SK-N-SH treated with all-trans-retinoic acid at 6 μM for 48 hours (cell line): ENCODE measurements around the gene PTTG1IP.

Experiments used
- CSDC2 ChIP-seq: fragments of 250-450 bp; sonication (Bioruptor Pico); IDR thresholded peaks from 2 replicates; pipeline ENCODE4 v1.5.0; 2020; ENCODE audit warnings: mild to moderate bottlenecking, moderate library complexity
- ESRRG ChIP-seq: fragments of 250-450 bp; sonication (Bioruptor Pico); IDR thresholded peaks from 2 replicates; pipeline ENCODE4 v1.6.1; 2021; ENCODE audit warnings: mild to moderate bottlenecking
- PATZ1 ChIP-seq: fragments of 250-450 bp; sonication (Bioruptor Pico); IDR thresholded peaks from 2 replicates; pipeline ENCODE4 v1.8.0; 2020; ENCODE audit warnings: mild to moderate bottlenecking, moderate library complexity, borderline replicate concordance
- ZC3H10 ChIP-seq: fragments of 250-450 bp; sonication (Bioruptor Pico); IDR thresholded peaks from 2 replicates; pipeline ENCODE4 v1.5.1; 2021; ENCODE audit warnings: mild to moderate bottlenecking, moderate library complexity
- ZFP30 ChIP-seq: fragments of 450-650 bp; formaldehyde crosslinking; IDR thresholded peaks from 2 replicates; pipeline ENCODE4 v1.5.0; 2022; ENCODE audit warnings: mild to moderate bottlenecking, moderate library complexity
- TF ChIP-seq, protein P1 (sequence below): fragments of 250-450 bp; sonication (Bioruptor Pico); IDR thresholded peaks from 2 replicates; pipeline ENCODE4 v1.8.0; 2021; ENCODE audit warnings: low read depth, mild to moderate bottlenecking, moderate library complexity, borderline replicate concordance

GRCh38 chr21:44889625-44890337 is 16.3 kb upstream of the PTTG1IP start:
- TF ChIP-seq PATZ1 (no peak), ZC3H10 (CRISPR knock-in tag) (no peak), ESRRG (CRISPR knock-in tag) (no peak), ZFP30 (no peak), CSDC2 (CRISPR knock-in tag) (no peak)
- TF ChIP-seq, protein P1, sequence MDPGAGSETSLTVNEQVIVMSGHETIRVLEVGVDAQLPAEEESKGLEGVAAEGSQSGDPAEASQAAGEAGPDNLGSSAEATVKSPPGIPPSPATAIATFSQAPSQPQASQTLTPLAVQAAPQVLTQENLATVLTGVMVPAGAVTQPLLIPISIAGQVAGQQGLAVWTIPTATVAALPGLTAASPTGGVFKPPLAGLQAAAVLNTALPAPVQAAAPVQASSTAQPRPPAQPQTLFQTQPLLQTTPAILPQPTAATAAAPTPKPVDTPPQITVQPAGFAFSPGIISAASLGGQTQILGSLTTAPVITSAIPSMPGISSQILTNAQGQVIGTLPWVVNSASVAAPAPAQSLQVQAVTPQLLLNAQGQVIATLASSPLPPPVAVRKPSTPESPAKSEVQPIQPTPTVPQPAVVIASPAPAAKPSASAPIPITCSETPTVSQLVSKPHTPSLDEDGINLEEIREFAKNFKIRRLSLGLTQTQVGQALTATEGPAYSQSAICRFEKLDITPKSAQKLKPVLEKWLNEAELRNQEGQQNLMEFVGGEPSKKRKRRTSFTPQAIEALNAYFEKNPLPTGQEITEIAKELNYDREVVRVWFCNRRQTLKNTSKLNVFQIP (CRISPR knock-in tag): no peak
